Amniotic stem cell (primary cell): Measurements from ENCODE around the gene SHB.

Source experiments
- DNase-seq: peaks from one replicate; lab custom pipeline; 2025; lab: John Stamatoyannopoulos, UW

SHB gene

GRCh38 chr9:38088006-38088925 lies 19.2 kb upstream of the SHB start:
- DNase-seq, result no peak

GRCh38 chr9:38086496-38086895 lies 17.5 kb upstream of the SHB start:
- no peak for DNase-seq

GRCh38 chr9:38085308-38085707 lies 16.3 kb upstream of the SHB start:
- DNase-seq, result no peak

GRCh38 chr9:38084556-38084880 lies 15.5 kb upstream of the SHB start:
- DNase-seq, result no peak

GRCh38 chr9:38083858-38084555 lies 15.0 kb upstream of the SHB start:
- no peak for DNase-seq

- no peak for DNase-seq
Measured at GRCh38 chr9:38082446-38083287, 13.6 kb upstream of the SHB start.

GRCh38 chr9:38081356-38082108 lies 12.5 kb upstream of the SHB start:
- no peak for DNase-seq

GRCh38 chr9:38079461-38080031 lies 10.5 kb upstream of the SHB start:
- no peak for DNase-seq

GRCh38 chr9:38075272-38075671 lies 6.2 kb upstream of the SHB start:
- no peak for DNase-seq

- DNase-seq, result no peak
Measured at GRCh38 chr9:38074441-38074961, 5.5 kb upstream of the SHB start.

- no peak for DNase-seq
Measured at GRCh38 chr9:38073882-38074281, 4.9 kb upstream of the SHB start.

GRCh38 chr9:38071470-38072134 lies 2.6 kb upstream of the SHB start:
- no peak for DNase-seq

- no peak for DNase-seq
Measured at GRCh38 chr9:38067859-38068681, 957 bp downstream of the SHB start.

- no peak for DNase-seq
Measured at GRCh38 chr9:38066914-38067858, 1.8 kb downstream of the SHB start.

- no peak for DNase-seq
Measured at GRCh38 chr9:38066197-38066913, 2.7 kb downstream of the SHB start.

- no peak for DNase-seq
Measured at GRCh38 chr9:38065369-38066075, 3.5 kb downstream of the SHB start.

- no peak for DNase-seq
Measured at GRCh38 chr9:38064842-38065368, 4.1 kb downstream of the SHB start.
